ENCODE data around the gene GDPD2. TPM values are rescaled to one million over a fixed set of nuclear protein-coding genes. Genes with fewer than 3 reads are reported as not detected.

GDPD2 gene
- total RNA-seq, 3 donors from 2014 or later (not counting 1 experiment from before 2014, with no cell fraction given) = not detected

DNA sequence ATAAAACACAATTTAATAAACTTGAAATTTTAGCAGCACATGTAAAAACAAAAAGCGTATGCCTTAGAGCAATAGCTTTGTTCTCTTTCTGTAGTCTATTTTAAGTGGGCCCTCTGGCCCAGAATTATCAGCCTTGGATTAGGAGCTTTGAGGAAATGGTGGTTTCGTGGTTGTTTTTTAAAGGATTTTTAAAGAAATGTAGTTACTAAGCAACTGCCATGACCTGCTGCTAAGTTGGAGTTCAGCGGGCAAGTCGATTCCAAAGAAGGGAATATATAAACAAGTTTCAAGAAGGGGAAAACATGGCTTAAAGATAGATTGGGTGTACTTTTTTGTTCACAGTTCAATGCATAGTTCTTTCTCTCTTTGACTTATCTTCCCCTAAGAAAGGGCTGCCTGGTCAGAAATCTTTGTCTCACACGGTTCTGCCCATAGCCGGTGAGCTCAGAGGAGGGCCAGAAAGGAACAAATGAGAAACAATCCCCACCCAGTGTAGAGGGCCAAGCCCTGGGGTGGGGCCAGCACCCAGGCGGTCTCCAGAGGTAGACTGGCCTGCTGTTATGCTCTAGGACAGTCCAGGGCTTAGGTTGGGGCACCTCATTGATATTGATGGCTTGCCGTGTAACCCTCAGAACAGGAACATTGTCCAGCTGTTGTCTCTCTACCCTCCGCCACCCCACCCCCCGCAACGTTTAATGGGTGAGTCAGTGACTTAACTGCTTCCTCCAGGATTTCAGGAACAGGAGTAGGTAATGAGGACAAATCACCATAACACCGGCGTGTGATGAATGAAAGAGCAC, 54.0 kb downstream of the GDPD2 start:
- DNase-seq (no peak), ATAC-seq (no peak)
- H3K36me3 Mint-ChIP-seq = no peaks in the 10 kb centered on the region
- Histone ChIP-seq H3K9me3 (ENCODE audit: control insufficient read depth, insufficient read depth, low read length) (no peaks in the 10 kb centered on the region), H3K36me3 (ENCODE audit: control insufficient read depth, insufficient read depth, low read length) (peaks cover 4% of the 10 kb centered on the region), H3K4me3 (ENCODE audit: low read length) (no peak overlapping the region), H3K27me3 (ENCODE audit: control insufficient read depth, insufficient read depth, low read length) (no peaks in the 10 kb centered on the region), H3K4me1 (ENCODE audit: control insufficient read depth, insufficient read depth, low read length) (no peaks in the 10 kb centered on the region), H3K27ac (ENCODE audit: low read length) (no peak overlapping the region)
- no peaks in the 10 kb centered on the region for H3K9me3 Mint-ChIP-seq
- no peak overlapping the region for H3K27ac Mint-ChIP-seq
- peaks cover 0 to 5% of the 10 kb centered on the region in 2 donors for H3K4me1 Mint-ChIP-seq
- TF ChIP-seq, protein P1, sequence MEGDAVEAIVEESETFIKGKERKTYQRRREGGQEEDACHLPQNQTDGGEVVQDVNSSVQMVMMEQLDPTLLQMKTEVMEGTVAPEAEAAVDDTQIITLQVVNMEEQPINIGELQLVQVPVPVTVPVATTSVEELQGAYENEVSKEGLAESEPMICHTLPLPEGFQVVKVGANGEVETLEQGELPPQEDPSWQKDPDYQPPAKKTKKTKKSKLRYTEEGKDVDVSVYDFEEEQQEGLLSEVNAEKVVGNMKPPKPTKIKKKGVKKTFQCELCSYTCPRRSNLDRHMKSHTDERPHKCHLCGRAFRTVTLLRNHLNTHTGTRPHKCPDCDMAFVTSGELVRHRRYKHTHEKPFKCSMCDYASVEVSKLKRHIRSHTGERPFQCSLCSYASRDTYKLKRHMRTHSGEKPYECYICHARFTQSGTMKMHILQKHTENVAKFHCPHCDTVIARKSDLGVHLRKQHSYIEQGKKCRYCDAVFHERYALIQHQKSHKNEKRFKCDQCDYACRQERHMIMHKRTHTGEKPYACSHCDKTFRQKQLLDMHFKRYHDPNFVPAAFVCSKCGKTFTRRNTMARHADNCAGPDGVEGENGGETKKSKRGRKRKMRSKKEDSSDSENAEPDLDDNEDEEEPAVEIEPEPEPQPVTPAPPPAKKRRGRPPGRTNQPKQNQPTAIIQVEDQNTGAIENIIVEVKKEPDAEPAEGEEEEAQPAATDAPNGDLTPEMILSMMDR (IDR thresholded peaks at IDR 0.05) = no peak
- WGBS (ENCODE audit: insufficient coverage) = 58% methylated on average over 11 of the region's 13 CpGs
- no peak overlapping the region for H3K4me3 Mint-ChIP-seq
- intact Hi-C loops (cut with micrococcal nuclease) = no loop called here
- no peaks in the 10 kb centered on the region for H3K27me3 Mint-ChIP-seq (ENCODE audit: low read depth in 2 of 2)

DNA sequence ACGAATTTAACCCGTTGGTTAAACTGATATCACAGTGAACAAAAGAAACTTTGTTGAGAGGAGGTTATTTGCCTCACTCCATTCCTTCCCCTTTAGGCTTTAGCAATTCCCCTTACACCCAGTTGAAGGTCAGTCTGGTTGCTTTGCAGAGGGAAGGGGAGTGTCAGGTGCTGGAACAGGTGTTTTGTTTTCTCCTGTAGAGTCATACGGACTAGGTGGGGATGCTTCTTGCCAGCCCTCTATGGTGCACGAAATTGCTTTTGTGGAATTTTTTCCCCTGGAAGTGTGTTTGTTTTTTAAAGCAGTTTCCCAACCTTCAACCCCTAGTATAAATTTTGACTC, 54.6 kb downstream of the GDPD2 start:
- H3K9me3 Mint-ChIP-seq = no peaks in the 10 kb centered on the region
- no peak overlapping the region for H3K27ac ChIP-seq (ENCODE audit: low read length)
- no peaks in the 10 kb centered on the region for H3K36me3 Mint-ChIP-seq
- H3K27ac Mint-ChIP-seq = no peak overlapping the region
- TF ChIP-seq, protein P1 (IDR thresholded peaks at IDR 0.05) = no peak
- no peaks in the 10 kb centered on the region for H3K4me1 ChIP-seq (ENCODE audit: control insufficient read depth, insufficient read depth, low read length)
- peaks cover 4% of the 10 kb centered on the region for H3K36me3 ChIP-seq (ENCODE audit: control insufficient read depth, insufficient read depth, low read length)
- intact Hi-C loops (cut with micrococcal nuclease) = no loop called here
- no peaks in the 10 kb centered on the region for H3K27me3 Mint-ChIP-seq (ENCODE audit: low read depth in 2 of 2)
- no peaks in the 10 kb centered on the region for H3K9me3 ChIP-seq (ENCODE audit: control insufficient read depth, insufficient read depth, low read length)
- DNase-seq (no peak), ATAC-seq (no peak)
- no peaks in the 10 kb centered on the region for H3K27me3 ChIP-seq (ENCODE audit: control insufficient read depth, insufficient read depth, low read length)
- 90% methylated on average over 2 of the region's 4 CpGs for WGBS (ENCODE audit: insufficient coverage)
- no peak overlapping the region for H3K4me3 Mint-ChIP-seq
- peaks cover 0 to 5% of the 10 kb centered on the region in 2 donors for H3K4me1 Mint-ChIP-seq
- H3K4me3 ChIP-seq (ENCODE audit: low read length) = no peak overlapping the region

DNA sequence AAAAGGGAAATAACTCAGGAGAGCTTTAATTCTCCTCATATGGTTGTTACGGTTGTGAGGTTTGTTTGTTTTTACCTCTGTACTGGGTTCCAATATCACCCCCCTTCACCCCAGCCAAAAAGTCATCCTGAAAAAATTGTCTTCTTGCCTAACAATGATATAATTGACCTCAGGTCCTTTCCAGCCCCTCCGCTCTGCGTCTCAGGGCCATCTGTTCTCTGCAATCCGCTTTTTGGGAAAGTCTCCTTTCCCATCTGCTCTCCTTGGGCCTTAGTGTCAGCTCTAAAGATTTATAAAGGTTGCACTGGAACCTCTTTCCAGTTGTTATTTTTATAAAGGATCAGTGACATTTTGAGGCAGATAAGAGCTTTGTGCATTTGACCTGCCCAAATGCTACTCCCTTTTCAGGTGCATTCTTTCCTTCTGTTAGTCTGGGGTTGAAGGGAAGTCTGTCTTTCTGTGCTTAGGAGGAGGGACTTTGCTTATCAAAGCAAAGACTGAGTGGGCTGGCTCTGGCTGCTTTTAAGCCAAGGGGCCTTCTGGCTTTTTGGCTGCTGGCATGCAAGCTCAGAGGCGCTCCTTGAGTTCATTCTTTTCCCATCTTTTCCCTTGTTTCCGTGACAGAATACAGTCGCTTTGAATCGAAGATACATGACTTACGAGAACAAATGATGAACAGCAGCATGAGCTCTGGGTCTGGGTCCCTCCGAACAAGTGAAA, 55.6 kb downstream of the GDPD2 start:
- H3K4me3 Mint-ChIP-seq = no peak overlapping the region
- no peak for ATAC-seq
- H3K27ac Mint-ChIP-seq = no peak overlapping the region
- no peak overlapping the region for H3K4me3 ChIP-seq (ENCODE audit: low read length)
- no peaks in the 10 kb centered on the region for H3K4me1 ChIP-seq (ENCODE audit: control insufficient read depth, insufficient read depth, low read length)
- DNase-seq = no peak
- H3K27me3 Mint-ChIP-seq (ENCODE audit: low read depth in 2 of 2) = no peaks in the 10 kb centered on the region
- peaks cover 4% of the 10 kb centered on the region for H3K36me3 ChIP-seq (ENCODE audit: control insufficient read depth, insufficient read depth, low read length)
- no peaks in the 10 kb centered on the region for H3K27me3 ChIP-seq (ENCODE audit: control insufficient read depth, insufficient read depth, low read length)
- H3K9me3 Mint-ChIP-seq = no peaks in the 10 kb centered on the region
- 94% methylated on average over 9 of the region's 10 CpGs for WGBS (ENCODE audit: insufficient coverage)
- intact Hi-C loops (cut with micrococcal nuclease) = no loop called here
- peaks cover 0 to 5% of the 10 kb centered on the region in 2 donors for H3K4me1 Mint-ChIP-seq
- TF ChIP-seq, protein P1 (IDR thresholded peaks at IDR 0.05) = no peak
- H3K27ac ChIP-seq (ENCODE audit: low read length) = no peak overlapping the region
- H3K36me3 Mint-ChIP-seq = no peaks in the 10 kb centered on the region
- no peaks in the 10 kb centered on the region for H3K9me3 ChIP-seq (ENCODE audit: control insufficient read depth, insufficient read depth, low read length)
